Loucy (cell line): Measurements from ENCODE around the gene LRRC61.

Source experiments
- H2AFZ ChIP-seq: fragments of 200-600 bp; sonication (generic); 2 replicates; pipeline ENCODE4 v1.6.0; 2016; ENCODE audit warnings: antibody characterized with exemption, mild to moderate bottlenecking, low read length, moderate library complexity
- H3F3A ChIP-seq: fragments of 200-600 bp; 2 replicates; pipeline ENCODE4 v1.6.0; 2016; ENCODE audit warnings: antibody characterized with exemption, low read depth, mild to moderate bottlenecking
- H3K27me3 ChIP-seq: fragments of 200-600 bp; sonication (generic); 2 replicates; pipeline ENCODE4 v1.6.1; 2014; ENCODE audit warnings: low read length, mild to moderate bottlenecking; ENCODE audit not compliant: insufficient read depth, poor library complexity, severe bottlenecking
- H3K36me3 ChIP-seq: fragments of 200-600 bp; sonication (generic); 2 replicates; pipeline ENCODE4 v1.6.1; 2016; ENCODE audit warnings: low read length; ENCODE audit not compliant: insufficient read depth
- H3K4me1 ChIP-seq: fragments of 200-600 bp; sonication (generic); 2 replicates; pipeline ENCODE4 v1.5.1; 2014; ENCODE audit warnings: low read length, mild to moderate bottlenecking; ENCODE audit not compliant: insufficient read depth, poor library complexity, severe bottlenecking
- H3K4me2 ChIP-seq: fragments of 200-600 bp; sonication (generic); 2 replicates; pipeline ENCODE4 v1.6.0; 2014; ENCODE audit warnings: antibody characterized with exemption, low read length, low read depth, mild to moderate bottlenecking; ENCODE audit not compliant: poor library complexity, severe bottlenecking
- H3K4me3 ChIP-seq: fragments of 200-600 bp; sonication (generic); 2 replicates; pipeline ENCODE4 v1.5.1; 2014; ENCODE audit warnings: low read length, mild to moderate bottlenecking, mixed read lengths; ENCODE audit not compliant: poor library complexity, severe bottlenecking
- H3K79me2 ChIP-seq: fragments of 200-600 bp; sonication (generic); 2 replicates; pipeline ENCODE4 v1.6.1; 2014; ENCODE audit warnings: low read length; ENCODE audit not compliant: insufficient read depth
- H3K9ac ChIP-seq: fragments of 200-600 bp; sonication (generic); 2 replicates; pipeline ENCODE4 v1.6.0; 2014; ENCODE audit warnings: mild to moderate bottlenecking, low read depth, low read length, moderate library complexity; ENCODE audit not compliant: poor library complexity, severe bottlenecking
- H3K9me2 ChIP-seq: fragments of 200-600 bp; sonication (generic); replicated peaks from 2 replicates; pipeline ENCODE4 v1.6.1; 2016; ENCODE audit warnings: low read depth, low read length, mixed read lengths
- H3K9me3 ChIP-seq: fragments of 200-600 bp; sonication (generic); 2 replicates; pipeline ENCODE4 v1.6.1; 2014; ENCODE audit warnings: mild to moderate bottlenecking, antibody characterized with exemption, low read length, low read depth; ENCODE audit not compliant: insufficient read depth
- H4K20me1 ChIP-seq: fragments of 200-600 bp; sonication (generic); 2 replicates; pipeline ENCODE4 v1.6.0; 2014; ENCODE audit warnings: antibody characterized with exemption, low read length, mild to moderate bottlenecking; ENCODE audit not compliant: insufficient read depth, poor library complexity, severe bottlenecking
- EZH2phosphoT487 ChIP-seq: fragments of 200-600 bp; IDR thresholded peaks from 2 replicates; pipeline ENCODE4 v1.6.1; 2018; ENCODE audit warnings: antibody characterized with exemption, mild to moderate bottlenecking, moderate library complexity, borderline replicate concordance
- TF ChIP-seq, protein P1 (sequence below): fragments of 200-600 bp; sonication (generic); conservative IDR thresholded peaks from 2 replicates; pipeline ENCODE4 v1.5.1; 2014; ENCODE audit warnings: mild to moderate bottlenecking, antibody characterized with exemption, low read length

LRRC61 gene

DNA sequence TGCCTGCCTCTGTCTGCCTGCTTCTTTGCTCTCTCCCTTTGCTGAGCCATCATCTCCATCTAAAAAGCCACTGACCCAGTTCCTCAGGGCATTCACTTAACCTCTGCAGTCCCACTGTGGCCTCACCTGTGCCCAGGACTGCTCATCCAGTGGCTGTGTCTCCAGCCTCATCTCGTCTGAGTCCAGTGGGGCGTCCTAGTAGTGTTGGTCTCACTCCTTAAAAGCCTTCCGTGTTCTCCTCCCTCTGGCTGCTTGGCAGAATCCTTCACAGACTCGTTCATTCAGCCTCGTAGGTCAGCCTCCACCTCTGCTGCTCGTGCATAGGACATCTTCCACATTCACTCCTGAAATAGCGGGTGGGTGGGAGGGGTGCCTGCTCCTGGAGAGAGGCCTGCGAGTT lies 11.0 kb downstream of the LRRC61 start:
- Histone ChIP-seq H3K9me2 (no peaks in the 10 kb centered on the region), H3F3A (no peaks in the 10 kb centered on the region), H3K9me3 (no peaks in the 10 kb centered on the region), H3K27me3 (no peaks in the 10 kb centered on the region), H3K79me2 (peaks cover 10% of the 10 kb centered on the region; the same call in 1 of the 2 replicates), H3K9ac (no peak overlapping the region), H3K4me1 (no peaks in the 10 kb centered on the region), H3K4me2 (no peak overlapping the region), H3K4me3 (no peak overlapping the region), H2AFZ (no peak overlapping the region), H3K36me3 (peaks cover 43% of the 10 kb centered on the region; the same call in 1 of the 2 replicates), H4K20me1 (no peaks in the 10 kb centered on the region)
- TF ChIP-seq EZH2phosphoT487, result no peak
- TF ChIP-seq, protein P1, sequence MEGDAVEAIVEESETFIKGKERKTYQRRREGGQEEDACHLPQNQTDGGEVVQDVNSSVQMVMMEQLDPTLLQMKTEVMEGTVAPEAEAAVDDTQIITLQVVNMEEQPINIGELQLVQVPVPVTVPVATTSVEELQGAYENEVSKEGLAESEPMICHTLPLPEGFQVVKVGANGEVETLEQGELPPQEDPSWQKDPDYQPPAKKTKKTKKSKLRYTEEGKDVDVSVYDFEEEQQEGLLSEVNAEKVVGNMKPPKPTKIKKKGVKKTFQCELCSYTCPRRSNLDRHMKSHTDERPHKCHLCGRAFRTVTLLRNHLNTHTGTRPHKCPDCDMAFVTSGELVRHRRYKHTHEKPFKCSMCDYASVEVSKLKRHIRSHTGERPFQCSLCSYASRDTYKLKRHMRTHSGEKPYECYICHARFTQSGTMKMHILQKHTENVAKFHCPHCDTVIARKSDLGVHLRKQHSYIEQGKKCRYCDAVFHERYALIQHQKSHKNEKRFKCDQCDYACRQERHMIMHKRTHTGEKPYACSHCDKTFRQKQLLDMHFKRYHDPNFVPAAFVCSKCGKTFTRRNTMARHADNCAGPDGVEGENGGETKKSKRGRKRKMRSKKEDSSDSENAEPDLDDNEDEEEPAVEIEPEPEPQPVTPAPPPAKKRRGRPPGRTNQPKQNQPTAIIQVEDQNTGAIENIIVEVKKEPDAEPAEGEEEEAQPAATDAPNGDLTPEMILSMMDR, result no peak

DNA sequence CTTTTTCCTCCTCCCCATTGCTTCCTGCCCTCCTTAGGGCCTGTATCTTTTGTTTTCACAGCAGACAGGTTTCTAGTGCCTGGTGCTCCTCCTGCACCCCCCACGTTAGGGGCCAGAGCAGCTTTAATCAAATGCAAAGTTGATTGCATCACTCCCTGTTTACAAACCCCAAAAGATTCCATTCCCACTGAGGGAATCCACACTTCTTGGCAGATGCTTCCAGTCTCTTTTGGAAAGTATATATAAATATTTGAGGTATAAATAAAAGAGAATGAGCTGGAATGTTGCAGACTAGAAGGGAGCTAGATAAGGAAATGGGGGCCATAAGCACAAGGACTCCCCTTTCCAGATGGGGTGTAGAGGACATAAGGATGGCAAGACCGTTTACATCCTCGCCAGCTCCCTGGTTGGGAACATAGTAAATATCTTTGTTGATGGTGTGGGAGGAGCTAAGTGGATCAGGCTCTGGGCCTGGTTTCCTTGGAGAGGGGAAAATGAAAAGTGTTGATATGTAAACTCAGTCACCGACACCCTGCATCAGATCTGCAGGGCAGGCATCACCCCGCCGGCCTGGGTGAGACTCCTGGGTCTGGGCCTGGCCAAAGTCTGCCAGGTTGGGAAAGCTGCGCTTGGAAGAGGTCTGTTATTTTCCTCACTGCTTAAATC lies 12.1 kb downstream of the LRRC61 start:
- H4K20me1 ChIP-seq, result no peaks in the 10 kb centered on the region
- H3K4me2 ChIP-seq, result no peak overlapping the region
- no peak for TF ChIP-seq EZH2phosphoT487
- TF ChIP-seq, protein P1, result no peak
- no peak overlapping the region for H2AFZ ChIP-seq
- H3K9ac ChIP-seq, result no peak overlapping the region
- no peaks in the 10 kb centered on the region for H3F3A ChIP-seq
- H3K4me1 ChIP-seq, result no peaks in the 10 kb centered on the region
- H3K9me2 ChIP-seq, result no peaks in the 10 kb centered on the region
- H3K4me3 ChIP-seq, result no peak overlapping the region
- peaks cover 32% of the 10 kb centered on the region; the same call in 1 of the 2 replicates for H3K36me3 ChIP-seq
- H3K79me2 ChIP-seq, result peaks cover 6% of the 10 kb centered on the region; the same call in 1 of the 2 replicates
- no peaks in the 10 kb centered on the region for H3K9me3 ChIP-seq
- no peaks in the 10 kb centered on the region for H3K27me3 ChIP-seq

DNA sequence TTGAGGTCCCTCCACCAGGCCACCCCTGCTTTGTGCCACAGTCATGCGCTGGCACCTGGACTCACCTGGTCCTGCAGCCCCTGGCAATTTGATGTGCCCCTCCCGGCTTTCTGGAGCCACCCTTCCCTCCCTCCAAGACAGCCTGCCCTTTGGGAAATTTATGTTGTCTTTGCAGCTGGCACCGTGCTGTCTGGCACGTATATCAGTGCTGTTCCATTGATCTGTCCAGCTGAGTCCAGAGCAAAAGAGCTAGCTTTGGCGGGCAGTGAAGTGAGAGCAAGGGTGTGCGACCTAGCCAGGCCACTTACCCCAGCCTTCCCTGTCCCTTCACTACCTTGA lies 12.6 kb downstream of the LRRC61 start:
- peaks cover 27% of the 10 kb centered on the region; the same call in 1 of the 2 replicates for H3K36me3 ChIP-seq
- no peak overlapping the region for H2AFZ ChIP-seq
- no peak for TF ChIP-seq EZH2phosphoT487
- TF ChIP-seq, protein P1, result no peak
- H3K9ac ChIP-seq, result no peak overlapping the region
- no peaks in the 10 kb centered on the region for H3F3A ChIP-seq
- no peaks in the 10 kb centered on the region for H4K20me1 ChIP-seq
- no peaks in the 10 kb centered on the region for H3K9me3 ChIP-seq
- H3K79me2 ChIP-seq, result peaks cover 5% of the 10 kb centered on the region; the same call in 1 of the 2 replicates
- no peak overlapping the region for H3K4me2 ChIP-seq
- no peaks in the 10 kb centered on the region for H3K27me3 ChIP-seq
- no peak overlapping the region for H3K4me3 ChIP-seq
- H3K9me2 ChIP-seq, result no peaks in the 10 kb centered on the region
- H3K4me1 ChIP-seq, result no peaks in the 10 kb centered on the region
